H1 (cell line): ENCODE measurements around the gene PROP1. TPM values are rescaled to one million over a fixed set of nuclear protein-coding genes. Genes with fewer than 3 reads are reported as not detected.
"Not testable (repeated sequence)": the region's sequence is repeated elsewhere in the genome, so short reads cannot be mapped to it uniquely, and the experiment has no call there.

Source experiments
- CTCF ChIA-PET: fragments of 300-600 bp; sonication (Branson Sonifier 250); formaldehyde crosslinking; loops from one replicate; lab custom pipeline; 2021; ENCODE audit not compliant: partially characterized antibody; lab: Charles Lee
- POLR2A ChIA-PET: fragments of 300-600 bp; sonication (Branson Sonifier 250); formaldehyde crosslinking; loops from one replicate; lab custom pipeline; 2021; ENCODE audit warnings: inconsistent platforms; ENCODE audit not compliant: partially characterized antibody; lab: Charles Lee
- DNase-seq, 2 experiments: peaks; one replicate each; pipeline versions ENCODE4 v3.0.0 to v3.0.0-alpha.2; 2010 to 2022; ENCODE audit warnings: low spot score in 2 of 2, low read depth in 1 of 2, mixed read lengths in 1 of 2
- FAIRE-seq: peaks from 2 replicates; lab custom pipeline; 2011; peaks lifted over from hg19 to GRCh38; lab: Jason Lieb, UNC
- H2AFZ ChIP-seq: 2 replicates; pipeline ENCODE4 v1.8.1; 2012; ENCODE audit warnings: low read length, inconsistent platforms
- H2AK5ac ChIP-seq: 2 replicates; pipeline ENCODE4 v1.6.1; 2013; ENCODE audit warnings: low read depth, low read length
- H2BK120ac ChIP-seq: replicated peaks from 2 replicates; pipeline ENCODE3; 2013; ENCODE audit warnings: low read depth, low read length, inconsistent platforms
- H2BK12ac ChIP-seq: 2 replicates; pipeline ENCODE4 v1.6.1; 2013; ENCODE audit warnings: low read depth, low read length
- H2BK15ac ChIP-seq: 2 replicates; pipeline ENCODE4 v1.6.1; 2013; ENCODE audit warnings: low read length
- H2BK20ac ChIP-seq: 2 replicates; pipeline ENCODE4 v1.6.1; 2013; ENCODE audit warnings: low read length
- H2BK5ac ChIP-seq: 2 replicates; pipeline ENCODE4 v1.6.1; 2013; ENCODE audit warnings: low read depth, low read length
- H3K14ac ChIP-seq: 2 replicates; pipeline ENCODE4 v1.6.1; 2013; ENCODE audit warnings: inconsistent platforms; ENCODE audit not compliant: insufficient read length
- H3K18ac ChIP-seq: 2 replicates; pipeline ENCODE4 v1.6.1; 2013; ENCODE audit warnings: low read length; ENCODE audit errors: extremely low read depth
- H3K23ac ChIP-seq: 2 replicates; pipeline ENCODE4 v1.6.1; 2013; ENCODE audit warnings: inconsistent platforms; ENCODE audit not compliant: insufficient read length
- H3K23me2 ChIP-seq: 2 replicates; pipeline ENCODE4 v1.6.1; 2013; ENCODE audit warnings: low read depth, low read length
- H3K27ac ChIP-seq: 2 replicates; pipeline ENCODE4 v1.6.1; 2011; ENCODE audit warnings: low read depth, low read length, inconsistent platforms
- H3K27me3 ChIP-seq, 4 experiments: replicated peaks in 1 of 4; 1 replicate in 1 of 4; 2 replicates in 3 of 4; pipeline versions ENCODE4 v1.6.1 to v1.8.1; 2011 to 2013; ENCODE audit warnings: low read length in 3 of 4, mild to moderate bottlenecking in 3 of 4, inconsistent platforms in 2 of 4, mixed read lengths in 2 of 4, moderate library complexity in 1 of 4; ENCODE audit not compliant: control insufficient read depth in 3 of 4, insufficient read depth in 3 of 4; ENCODE audit errors: extremely low read depth in 1 of 4
- H3K36me3 ChIP-seq, 4 experiments: 2 replicates each; pipeline versions ENCODE4 v1.6.1 to v1.8.1; 2011 to 2013; ENCODE audit warnings: mild to moderate bottlenecking in 4 of 4, low read length in 3 of 4, moderate library complexity in 2 of 4, control low read depth in 1 of 4, inconsistent platforms in 1 of 4; ENCODE audit not compliant: insufficient read depth in 4 of 4, control insufficient read depth in 2 of 4
- H3K4ac ChIP-seq: replicated peaks from 2 replicates; pipeline ENCODE3; 2013; ENCODE audit warnings: low read length, low read depth, mixed read lengths, inconsistent platforms; ENCODE audit not compliant: insufficient read length
- H3K4me1 ChIP-seq, 4 experiments: replicated peaks in 1 of 4; 1 replicate in 1 of 4; 2 replicates in 3 of 4; pipeline versions ENCODE4 v1.6.1 to v1.8.1; 2011 to 2013; ENCODE audit warnings: low read length in 3 of 4, inconsistent platforms in 2 of 4, mixed read lengths in 1 of 4; ENCODE audit not compliant: insufficient read depth in 4 of 4, control insufficient read depth in 3 of 4
- H3K4me2 ChIP-seq, 2 experiments: 2 replicates each; pipeline versions ENCODE4 v1.6.1 to v1.8.1; 2011 to 2013; ENCODE audit warnings: low read depth in 2 of 2, low read length in 2 of 2, control low read depth in 1 of 2, inconsistent platforms in 1 of 2, mild to moderate bottlenecking in 1 of 2; ENCODE audit not compliant: insufficient read depth in 1 of 2
- H3K4me3 ChIP-seq, 4 experiments: fragments of 200-600, 300-600 bp in 1 of 4; sonication (generic), shearing (Covaris generic), sonication (Bioruptor Twin) in 1 of 4; 2 replicates each; pipeline versions ENCODE4 v1.5.1 to v1.8.1; 2011 to 2016; ENCODE audit warnings: low read length in 4 of 4, low read depth in 3 of 4, control low read depth in 2 of 4, inconsistent platforms in 2 of 4, mild to moderate bottlenecking in 2 of 4, mixed read lengths in 1 of 4, moderate library complexity in 1 of 4; ENCODE audit not compliant: insufficient read depth in 2 of 4; ENCODE audit errors: extremely low read depth in 1 of 4
- H3K56ac ChIP-seq: replicated peaks from 2 replicates; pipeline ENCODE3; 2013; ENCODE audit warnings: low read depth, mild to moderate bottlenecking, mixed read lengths, low read length, inconsistent platforms; ENCODE audit not compliant: insufficient read length
- H3K79me1 ChIP-seq: 2 replicates; pipeline ENCODE4 v1.6.1; 2013; ENCODE audit warnings: low read depth, low read length, control low read depth
- H3K79me2 ChIP-seq, 2 experiments: 2 replicates each; pipeline versions ENCODE4 v1.6.1 to v1.8.1; 2012 to 2013; ENCODE audit warnings: low read length in 2 of 2, mild to moderate bottlenecking in 2 of 2, inconsistent platforms in 1 of 2; ENCODE audit not compliant: insufficient read depth in 2 of 2, control insufficient read depth in 1 of 2
- H3K9ac ChIP-seq, 4 experiments: replicated peaks in 1 of 4; 1 replicate in 1 of 4; 2 replicates in 3 of 4; pipeline versions ENCODE4 v1.6.1 to v1.8.1; 2011 to 2013; ENCODE audit warnings: low read depth in 3 of 4, low read length in 3 of 4, control low read depth in 2 of 4, mild to moderate bottlenecking in 2 of 4, moderate library complexity in 2 of 4, inconsistent platforms in 1 of 4; ENCODE audit errors: extremely low read depth in 1 of 4
- H3K9me3 ChIP-seq, 2 experiments: 2 replicates each; pipeline versions ENCODE4 v1.6.1 to v1.8.1; 2012 to 2013; ENCODE audit warnings: mild to moderate bottlenecking in 2 of 2, moderate library complexity in 2 of 2, control low read depth in 1 of 2, inconsistent platforms in 1 of 2, low read depth in 1 of 2, low read length in 1 of 2, mixed read lengths in 1 of 2; ENCODE audit not compliant: insufficient read depth in 2 of 2
- H4K20me1 ChIP-seq, 2 experiments: replicated peaks in 1 of 2; 2 replicates each; pipeline versions ENCODE3 to v1.8.1; 2011 to 2013; ENCODE audit warnings: inconsistent platforms in 2 of 2, low read length in 2 of 2, mild to moderate bottlenecking in 1 of 2; ENCODE audit not compliant: insufficient read depth in 2 of 2, control insufficient read depth in 1 of 2
- H4K5ac ChIP-seq: 2 replicates; pipeline ENCODE4 v1.6.1; 2013; ENCODE audit warnings: low read length, low read depth, mixed read lengths, inconsistent platforms; ENCODE audit not compliant: insufficient read length
- H4K8ac ChIP-seq: 2 replicates; pipeline ENCODE4 v1.8.0; 2013; ENCODE audit warnings: mild to moderate bottlenecking, moderate library complexity, low read length, inconsistent platforms; ENCODE audit not compliant: insufficient read depth; ENCODE audit errors: extremely low read depth
- H4K91ac ChIP-seq: replicated peaks from 2 replicates; pipeline ENCODE3; 2013; ENCODE audit warnings: low read length, mixed read lengths, inconsistent platforms; ENCODE audit not compliant: insufficient read length
- WGBS, 2 experiments: shearing (Covaris generic) in 1 of 2; methylation state at CpG; one replicate each; pipeline versions ENCODE4 v1.1.6 to v1.1.7; 2013 to 2015; ENCODE audit warnings: low lambda C conversion rate in 2 of 2, mixed read lengths in 2 of 2, inconsistent platforms in 1 of 2, low coverage in 1 of 2, missing lambda C conversion rate in 1 of 2; ENCODE audit not compliant: insufficient replicate concordance in 2 of 2, insufficient coverage in 1 of 2, insufficient read length in 1 of 2; ENCODE audit errors: extremely low coverage in 1 of 2, missing lambda C conversion rate in 1 of 2; 5-methylcytosine and 5-hydroxymethylcytosine counted together
- polyA plus RNA-seq, 7 experiments: library from polyadenylated mRNA; depleted of rRNA in 3 of 7; stranded (reverse) in 5 of 7; unstranded in 2 of 7; fragments of >200 nt in 5 of 7; fragments of 200-250 nt in 2 of 7; gene quantifications; 1 replicate in 5 of 7; 2 replicates in 1 of 7; 4 replicates in 1 of 7; pipeline versions ENCODE4 v1.2.1 to v1.2.3, GENCODE V29; 2011 to 2013; ENCODE audit warnings: missing spikeins in 2 of 7, mixed read lengths in 2 of 7
- total RNA-seq: library from RNA; stranded (reverse); fragmentation: NEBNext Ultra II Directional; extraction: Animal tissue kit (Norgen Biotek cat#: 25700); gene quantifications from 2 replicates; pipeline ENCODE4 v1.2.1, GENCODE V29; 2021

PROP1 gene
- total and polyA plus RNA-seq, 2 of the 8 experiments (the other 6 are each of a cell fraction or from before 2014, with no cell fraction given), result not detected

- FAIRE-seq, H3K79me1 ChIP-seq, H3K56ac ChIP-seq, H3K9me3 ChIP-seq, H3K4me2 ChIP-seq, POLR2A ChIA-PET, H2BK5ac ChIP-seq, H3K9ac ChIP-seq, H2BK12ac ChIP-seq, DNase-seq, H3K23me2 ChIP-seq, H2BK15ac ChIP-seq, H4K5ac ChIP-seq, H2BK120ac ChIP-seq, H4K20me1 ChIP-seq, H3K27me3 ChIP-seq, H3K79me2 ChIP-seq, H3K14ac ChIP-seq, H3K4me1 ChIP-seq, H3K36me3 ChIP-seq, CTCF ChIA-PET, H3K4ac ChIP-seq, H3K4me3 ChIP-seq, H2BK20ac ChIP-seq, H3K23ac ChIP-seq, H2AK5ac ChIP-seq, H3K27ac ChIP-seq, H4K8ac ChIP-seq, H4K91ac ChIP-seq, H2AFZ ChIP-seq, H3K18ac ChIP-seq: not testable (repeated sequence)
- WGBS, 2 experiments, result 93% methylated on average over 7 of the region's 17 CpGs; no CpG with 5 or more reads in 1 of the 2 experiments
Observed at GRCh38 chr5:177949065-177949464, 47.0 kb downstream of the PROP1 start.

- H2BK15ac ChIP-seq, result not testable (repeated sequence)
Observed at GRCh38 chr5:177947912-177948311, 48.1 kb downstream of the PROP1 start.

More at GRCh38 chr5:177947912-177948311, 48.1 kb downstream of the PROP1 start:
- H3K36me3 ChIP-seq, H3K4ac ChIP-seq, H3K79me1 ChIP-seq, H2BK5ac ChIP-seq, H3K27me3 ChIP-seq, DNase-seq, H3K18ac ChIP-seq, H3K4me1 ChIP-seq, H3K56ac ChIP-seq, H3K23me2 ChIP-seq, H3K23ac ChIP-seq, H3K79me2 ChIP-seq, H4K20me1 ChIP-seq, CTCF ChIA-PET, H4K5ac ChIP-seq, H2BK12ac ChIP-seq, H3K9me3 ChIP-seq, H2AFZ ChIP-seq, H3K4me3 ChIP-seq, H2BK120ac ChIP-seq, H4K8ac ChIP-seq, H3K14ac ChIP-seq, H4K91ac ChIP-seq, H2BK20ac ChIP-seq, H3K4me2 ChIP-seq, H3K27ac ChIP-seq, POLR2A ChIA-PET, H2AK5ac ChIP-seq, H3K9ac ChIP-seq: not testable (repeated sequence)
- WGBS, 2 experiments, result 100% methylated on average over 8 of the region's 10 CpGs; no CpG with 5 or more reads in 1 of the 2 experiments
- peak; percentile 88 for FAIRE-seq
